Activated T-cell treated with anti-CD3 and anti-CD28 coated beads, Interleukin-2, amount 50 U/mL, for 1 hour (primary cell): Measurements from ENCODE around the gene PC.

Experiments
- DNase-seq: peaks from one replicate; pipeline ENCODE4 v3.0.0-alpha.2; 2020

The PC gene

DNA sequence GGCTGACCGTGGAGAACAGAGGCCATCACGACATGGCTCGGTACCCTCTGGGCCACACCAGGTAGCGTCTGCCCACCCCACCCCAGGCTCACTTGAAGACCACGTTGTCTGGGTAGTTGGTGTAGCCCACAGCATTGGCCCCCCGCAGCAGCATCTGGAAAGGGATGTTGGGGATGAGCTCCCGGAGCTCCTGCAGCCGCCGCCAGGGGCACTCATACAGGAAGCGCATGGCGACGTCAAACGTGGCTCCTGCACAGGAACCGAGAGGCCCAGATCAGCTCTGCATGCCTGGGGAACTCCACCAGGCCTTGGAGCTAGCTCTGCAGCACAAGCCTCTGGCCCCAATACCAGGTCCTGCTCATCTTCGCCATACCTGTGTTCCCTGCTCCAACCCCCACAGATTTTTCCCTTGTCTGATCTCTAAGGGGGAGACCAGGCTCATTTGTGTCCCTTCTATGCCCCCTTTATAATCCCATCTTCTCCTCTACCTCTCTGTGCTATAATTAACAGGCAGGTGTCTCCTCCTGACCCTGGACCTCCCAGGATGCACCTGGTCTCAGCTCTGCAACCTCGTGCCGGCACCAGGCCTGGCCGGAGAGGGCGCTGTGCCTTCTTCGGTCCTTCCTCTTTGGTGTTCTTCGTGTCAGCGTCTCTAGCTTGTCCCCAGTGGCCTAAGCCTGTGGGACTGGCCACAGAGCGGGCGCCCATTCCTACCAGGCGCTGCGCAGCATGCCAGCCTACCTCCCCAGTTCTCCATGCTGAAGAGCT, 106.3 kb downstream of the PC start:
- DNase-seq, result no peak

DNA sequence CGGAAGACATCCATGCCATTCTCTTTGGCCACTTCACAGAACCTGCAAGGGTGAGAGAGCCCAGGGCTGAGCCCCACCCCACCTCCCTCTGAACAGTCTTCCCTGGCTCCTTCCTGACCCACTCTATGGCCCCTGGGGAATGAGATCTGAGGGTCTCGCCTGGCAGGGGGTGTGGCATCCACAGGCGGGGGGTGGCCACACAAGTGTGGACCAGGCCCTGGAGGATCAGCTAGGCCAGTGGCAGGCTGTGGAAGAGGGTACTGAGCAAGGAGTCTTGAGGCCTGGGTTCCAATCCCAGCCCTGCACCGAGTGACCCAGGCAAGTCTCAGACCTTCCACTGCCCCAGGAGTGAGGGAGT, 107.0 kb downstream of the PC start:
- DNase-seq, result no peak

DNA sequence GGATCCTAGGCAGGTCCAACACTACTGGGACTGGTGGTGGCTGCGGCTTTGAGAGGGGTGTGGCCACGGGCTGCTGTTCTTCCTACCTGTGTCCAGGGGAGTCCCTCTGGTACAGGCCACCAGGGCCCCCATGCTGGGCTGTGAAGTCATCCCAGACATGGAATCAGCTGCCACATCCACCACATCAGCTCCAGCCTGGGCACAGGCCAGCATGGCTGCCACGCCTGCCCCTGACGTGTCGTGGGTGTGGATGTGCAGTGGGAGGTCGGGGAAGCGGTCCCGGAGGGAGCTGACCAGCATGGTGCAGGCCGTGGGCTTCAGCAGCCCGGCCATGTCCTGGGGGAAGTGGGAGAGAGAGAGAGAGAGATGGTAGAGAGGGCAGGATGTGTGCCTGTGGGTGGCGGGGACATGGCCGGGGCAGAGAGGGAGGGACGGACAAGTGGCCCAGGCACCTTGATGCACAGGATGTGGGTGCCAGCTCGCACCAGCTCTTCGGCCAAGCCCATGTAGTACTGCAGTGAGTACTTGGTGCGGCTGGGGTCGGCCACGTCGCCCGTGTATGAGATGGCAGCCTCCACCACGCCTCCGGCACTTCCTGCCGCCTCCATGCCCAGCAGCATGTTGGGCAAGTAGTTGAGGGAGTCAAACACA, 107.5 kb downstream of the PC start:
- DNase-seq, result no peak

DNA sequence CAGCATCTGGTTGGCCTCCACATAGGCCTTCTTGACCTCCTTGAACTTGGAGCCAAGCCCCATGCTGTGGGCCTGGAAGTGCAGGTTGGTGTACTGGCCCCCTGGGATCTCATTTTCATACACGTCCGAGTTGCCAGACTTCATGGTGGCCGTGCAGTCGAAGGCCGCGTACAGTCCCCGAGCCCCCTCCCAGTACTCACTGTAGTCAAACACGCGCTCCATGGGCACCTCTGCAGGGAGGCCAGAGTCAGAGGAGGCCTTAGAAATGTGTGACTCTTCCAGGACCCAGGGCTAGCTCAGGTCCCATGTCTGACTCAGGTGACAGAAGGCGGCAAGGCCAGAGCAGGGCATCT, 108.0 kb downstream of the PC start:
- no peak for DNase-seq

DNA sequence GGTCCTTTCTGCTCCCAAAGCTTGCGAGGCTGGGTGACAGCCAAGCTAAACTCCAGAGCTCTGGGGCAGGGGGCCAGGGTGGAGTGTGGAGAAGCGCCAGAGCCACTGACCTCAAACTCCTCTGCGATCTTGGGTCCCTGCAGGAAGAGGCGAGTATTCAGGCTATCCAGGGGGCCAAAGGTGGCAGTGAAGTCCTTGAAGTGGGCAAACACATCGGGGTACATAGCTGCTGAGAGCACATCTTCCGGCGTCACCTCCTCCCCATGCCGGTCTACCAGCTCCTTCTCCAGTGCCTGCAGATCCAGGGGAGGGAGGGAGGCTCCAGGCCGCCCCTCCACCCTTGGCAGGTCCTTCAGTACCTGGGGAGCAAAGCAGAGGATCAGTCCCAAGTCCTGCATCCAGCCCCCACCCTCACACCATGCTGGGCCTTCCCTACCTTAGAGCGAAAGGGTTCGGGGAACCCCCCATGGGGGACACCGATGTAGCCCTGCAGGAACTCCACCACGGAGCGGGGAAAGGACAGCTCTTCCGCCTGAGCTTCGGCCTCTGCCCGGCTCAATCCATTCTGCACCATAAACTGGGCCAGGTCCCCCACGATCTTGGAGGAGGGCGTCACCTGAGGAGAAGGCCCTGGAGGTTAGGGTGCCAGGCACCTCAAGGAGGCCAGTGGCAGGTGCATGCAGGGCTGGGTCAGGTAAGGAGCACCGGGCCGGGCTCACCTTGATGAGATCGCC, 108.5 kb downstream of the PC start:
- DNase-seq, result no peak

DNA sequence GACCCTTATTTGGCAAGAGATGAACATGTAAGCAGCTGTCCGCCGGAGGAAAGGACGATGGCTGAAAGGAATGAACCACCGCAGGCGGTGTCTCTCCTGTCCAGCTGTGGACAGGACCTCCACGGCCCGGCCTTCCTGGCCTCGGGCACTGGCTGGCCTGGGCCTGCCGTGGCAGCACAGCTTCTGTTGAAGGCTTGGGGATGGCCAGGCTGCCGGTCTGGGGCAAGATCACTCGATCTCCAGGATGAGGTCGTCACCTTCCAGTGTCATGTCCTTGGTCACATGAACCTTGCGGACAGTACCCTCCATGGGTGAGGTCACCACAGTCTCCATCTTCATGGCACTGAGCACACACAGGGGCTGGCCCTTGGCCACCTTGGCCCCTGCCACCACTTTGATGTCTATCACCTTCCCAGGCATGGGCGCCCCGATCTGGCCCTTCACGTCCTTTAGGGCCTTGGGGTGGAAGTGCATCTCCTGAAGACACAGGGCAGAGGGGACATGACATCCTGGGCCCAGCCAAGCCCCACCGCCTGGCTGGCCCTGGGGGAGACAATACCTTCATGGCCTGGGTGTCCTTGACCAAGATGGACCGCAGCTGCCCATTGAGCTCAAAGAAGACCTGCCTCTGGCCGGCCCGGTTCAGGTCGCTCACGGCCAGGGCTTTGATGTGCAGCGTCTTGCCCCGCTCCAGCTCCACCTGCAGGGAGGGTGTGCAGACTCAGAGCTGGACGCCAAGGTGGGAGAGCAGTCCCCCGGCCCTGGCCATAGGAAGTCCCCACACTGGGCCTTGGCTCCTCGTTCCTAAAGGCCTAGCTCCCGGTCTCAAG, 109.3 kb downstream of the PC start:
- DNase-seq, result peak; percentile 17

DNA sequence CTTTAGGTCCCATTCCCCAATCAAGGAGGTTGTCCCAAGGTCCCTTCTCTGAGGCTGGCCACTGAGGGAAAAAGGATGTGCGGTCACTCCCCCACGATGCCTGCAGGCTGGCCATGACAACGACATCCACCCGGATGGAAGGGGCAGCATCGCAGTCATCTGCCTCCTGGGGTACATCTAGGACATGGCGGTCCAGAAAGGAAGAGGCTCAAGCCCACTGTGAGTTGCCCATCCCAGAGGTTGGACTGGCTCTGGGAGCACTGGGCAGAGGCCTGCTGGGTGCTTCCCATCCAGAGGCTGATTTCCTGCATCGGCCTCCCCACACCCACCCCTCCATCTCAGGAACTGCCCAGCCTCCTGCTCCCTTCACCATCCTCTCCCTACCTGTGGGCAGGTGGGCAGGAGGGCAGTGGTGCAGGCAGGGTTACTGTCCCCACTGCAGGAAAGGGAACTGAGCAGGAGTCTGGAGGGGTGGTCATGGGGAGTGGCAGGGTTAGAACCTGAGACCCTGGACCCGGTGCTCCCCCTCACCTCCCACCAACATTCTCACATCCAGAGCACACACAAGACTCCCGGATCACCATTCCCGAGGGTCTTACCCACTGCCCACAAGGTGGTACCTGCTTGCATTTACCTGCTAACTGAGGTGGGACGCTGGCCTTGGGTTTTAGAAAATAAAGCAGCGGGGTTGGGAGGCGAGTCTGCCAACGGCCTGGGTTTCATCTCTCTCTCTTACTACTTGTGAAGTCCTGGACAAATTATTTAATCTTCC, 110.5 kb downstream of the PC start:
- peak; percentile 12 for DNase-seq

DNA sequence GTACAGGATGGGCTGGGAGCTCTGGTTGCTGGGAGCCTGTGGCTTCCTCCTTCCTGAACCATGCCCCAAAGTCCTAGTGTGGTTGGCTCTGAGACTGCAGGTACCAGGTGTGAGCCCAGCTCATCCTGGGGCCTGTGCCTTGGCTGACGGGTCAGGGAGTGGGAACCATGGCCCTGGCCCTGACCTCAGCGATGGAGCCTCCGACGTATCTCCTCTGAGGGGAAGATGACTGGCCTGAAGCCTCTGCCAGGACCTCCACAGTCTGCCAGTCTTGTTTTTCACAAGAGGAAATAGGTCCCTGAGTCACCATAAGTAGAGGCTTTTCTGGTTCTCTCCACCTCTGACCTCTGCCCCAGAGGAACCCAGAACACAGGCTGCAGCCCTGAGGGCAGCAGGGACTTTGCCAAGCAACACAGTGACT, 111.5 kb downstream of the PC start:
- peak; percentile 13 for DNase-seq

DNA sequence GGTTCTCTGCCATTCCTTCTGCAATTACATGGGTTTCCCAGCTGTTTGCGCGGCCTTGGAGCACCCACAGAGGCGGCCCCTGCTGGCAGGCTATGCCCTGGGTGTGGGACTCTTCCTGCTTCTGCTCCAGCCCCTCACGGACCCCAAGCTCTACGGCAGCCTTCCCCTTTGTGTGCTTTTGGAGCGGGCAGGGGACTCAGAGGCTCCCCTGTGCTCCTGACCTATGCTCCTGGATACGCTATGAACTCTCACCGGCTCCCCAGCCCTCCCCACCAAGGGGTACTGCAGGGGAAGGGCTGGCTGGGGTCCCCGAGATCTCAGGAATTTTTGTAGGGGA, 112.3 kb downstream of the PC start:
- DNase-seq, result no peak

DNA sequence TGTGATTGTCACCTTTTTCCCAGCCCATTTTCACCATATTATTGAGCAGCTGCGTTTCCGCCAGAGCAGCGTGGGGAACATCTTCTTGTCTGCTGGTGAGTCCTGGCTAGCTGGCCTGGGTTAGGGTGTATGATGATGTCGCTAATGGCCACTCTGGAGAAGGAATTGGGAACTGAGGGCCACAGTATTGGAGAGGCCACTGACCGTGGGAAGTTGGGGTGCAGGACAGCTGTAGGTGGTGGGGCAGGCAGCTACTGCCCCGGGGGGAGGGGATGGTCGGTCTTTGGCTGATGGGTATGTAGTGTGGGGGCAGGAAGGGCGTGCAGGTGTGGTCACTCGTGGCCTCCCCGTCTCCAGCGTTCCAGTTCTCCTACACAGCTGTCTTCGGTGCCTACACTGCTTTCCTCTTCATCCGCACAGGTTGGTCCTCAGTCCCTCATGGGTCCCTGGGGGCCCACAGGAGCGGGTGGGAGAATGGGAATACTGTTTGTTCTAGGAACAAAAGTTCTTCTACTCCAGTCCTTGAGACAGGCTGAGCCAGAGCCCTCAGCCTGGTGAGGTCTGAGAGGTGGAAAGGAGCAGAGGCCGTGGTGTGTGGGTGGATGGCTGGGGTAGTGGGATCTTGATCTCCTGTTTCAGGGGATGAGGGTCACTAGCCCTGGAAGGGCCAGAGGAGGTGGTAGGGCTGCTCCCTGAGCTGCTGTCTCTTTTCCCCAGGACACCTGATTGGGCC, 112.9 kb downstream of the PC start:
- no peak for DNase-seq

DNA sequence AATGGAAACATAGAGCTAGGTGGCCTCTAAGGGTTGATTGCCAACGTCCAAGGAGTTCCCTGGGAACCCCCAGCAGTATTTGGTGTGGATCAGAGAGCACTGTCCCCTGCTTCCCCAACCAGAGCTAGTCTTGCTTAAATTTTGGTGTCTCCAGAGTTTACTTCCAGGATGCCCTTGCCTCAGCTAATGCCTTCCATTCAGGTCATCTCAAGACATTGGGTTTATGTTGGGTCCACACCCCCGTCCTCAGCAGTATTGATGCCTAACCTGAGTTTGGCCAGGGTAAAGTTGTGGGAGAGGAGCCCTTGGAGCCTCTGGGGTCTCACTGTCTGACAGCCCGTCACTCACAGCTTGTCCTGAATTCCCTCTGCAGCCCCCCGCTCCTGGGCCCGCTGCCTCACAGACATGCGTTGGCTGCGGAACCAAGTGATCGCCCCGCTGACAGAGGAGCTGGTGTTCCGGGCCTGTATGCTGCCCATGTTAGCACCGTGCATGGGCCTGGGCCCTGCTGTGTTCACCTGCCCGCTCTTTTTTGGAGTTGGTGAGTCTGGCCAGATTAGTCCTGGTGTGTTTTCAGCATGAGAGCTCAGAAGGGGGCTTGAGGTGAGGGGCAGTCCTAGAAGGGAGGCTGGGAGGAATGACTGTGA, 113.6 kb downstream of the PC start:
- no peak for DNase-seq

DNA sequence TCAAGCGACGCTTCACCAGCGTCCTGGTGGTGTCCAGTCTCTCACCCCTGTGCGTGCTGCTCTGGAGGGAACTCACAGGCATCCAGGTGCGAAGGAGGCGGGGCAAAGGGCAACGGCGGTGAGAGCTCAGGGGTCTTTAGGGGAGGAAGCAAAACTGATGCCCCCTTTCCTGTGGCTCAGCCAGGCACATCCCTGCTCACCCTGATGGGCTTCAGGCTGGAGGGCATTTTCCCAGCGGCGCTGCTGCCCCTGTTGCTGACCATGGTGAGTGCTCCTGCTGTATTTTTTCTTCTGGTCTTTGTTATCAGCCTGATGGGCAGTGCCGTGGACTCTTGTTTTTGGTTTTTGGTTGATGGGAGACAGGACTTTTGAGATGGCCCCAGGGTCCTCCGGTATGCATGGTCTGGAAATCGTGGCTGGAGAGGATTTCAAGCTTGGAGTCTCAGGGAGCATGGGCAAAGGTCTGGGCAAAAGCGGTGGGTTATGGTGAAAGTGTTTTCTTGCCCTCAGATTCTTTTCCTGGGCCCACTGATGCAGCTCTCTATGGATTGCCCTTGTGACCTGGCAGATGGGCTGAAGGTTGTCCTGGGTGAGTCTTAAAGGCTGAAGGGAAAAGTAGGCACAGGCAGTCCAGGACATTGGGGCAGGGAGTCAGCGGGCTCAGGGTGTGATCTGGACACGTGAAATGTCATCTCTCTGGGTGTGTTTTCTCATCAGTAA, 114.2 kb downstream of the PC start:
- no peak for DNase-seq

DNA sequence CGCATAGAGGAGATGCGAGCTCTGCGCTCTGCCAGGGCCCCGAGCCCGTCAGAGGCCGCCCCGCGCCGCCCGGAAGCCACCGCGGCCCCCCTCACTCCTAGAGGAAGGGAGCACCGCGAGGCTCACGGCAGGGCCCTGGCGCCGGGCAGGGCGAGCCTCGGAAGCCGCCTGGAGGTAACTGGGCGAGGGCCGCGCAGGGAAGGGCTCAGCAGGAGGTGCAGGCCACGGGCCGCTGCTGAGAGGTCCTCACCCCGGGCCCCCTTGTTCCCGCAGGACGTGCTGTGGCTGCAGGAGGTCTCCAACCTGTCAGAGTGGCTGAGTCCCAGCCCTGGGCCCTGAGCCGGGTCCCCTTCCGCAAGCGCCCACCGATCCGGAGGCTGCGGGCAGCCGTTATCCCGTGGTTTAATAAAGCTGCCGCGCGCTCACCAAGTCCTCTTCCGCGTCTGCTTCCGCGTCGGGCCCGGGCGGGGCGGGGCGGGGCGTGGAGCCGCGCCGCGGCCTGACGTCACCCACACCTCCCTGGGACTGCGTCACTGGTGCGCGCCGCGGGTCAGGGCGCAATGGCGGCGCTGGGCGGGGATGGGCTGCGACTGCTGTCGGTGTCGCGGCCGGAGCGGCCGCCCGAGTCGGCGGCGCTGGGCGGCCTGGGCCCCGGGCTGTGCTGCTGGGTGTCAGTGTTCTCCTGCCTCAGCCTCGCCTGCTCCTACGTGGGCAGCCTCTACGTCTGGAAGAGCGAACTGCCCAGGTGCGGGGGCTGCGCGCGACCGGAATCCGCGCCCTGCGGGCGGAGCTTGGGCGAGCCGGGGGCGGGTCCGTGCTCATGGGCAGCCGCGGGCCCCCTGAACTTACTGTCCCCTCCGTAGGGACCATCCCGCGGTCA, 115.0 kb downstream of the PC start, which contains the start of gene RCE1:
TSS of gene RCE1 (plus strand) at position 546 of the 880 bp plus-strand sequence. CDS start at position 561, 15 bp downstream.
- DNase-seq, result peak; percentile 93

DNA sequence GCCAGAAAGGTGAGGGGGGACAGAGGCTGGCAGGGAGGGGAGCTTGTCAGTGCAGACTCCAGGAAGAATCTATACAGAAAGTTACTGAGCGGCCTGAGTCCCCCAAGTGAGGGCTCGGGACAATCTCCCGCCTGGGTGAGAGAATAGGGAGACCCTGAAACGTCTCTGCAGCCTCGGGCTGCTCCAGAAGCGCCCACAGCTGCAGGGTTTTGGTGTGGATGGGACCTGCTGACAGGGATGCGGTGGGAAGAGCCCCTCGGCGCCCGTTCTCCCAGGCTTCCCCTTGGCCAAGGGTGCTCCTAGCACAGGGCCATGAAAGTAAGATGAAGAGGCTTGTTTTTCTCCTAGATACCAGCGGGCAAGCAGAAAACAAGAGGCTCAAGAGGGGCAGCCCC, 115.7 kb downstream of the PC start:
- no peak for DNase-seq

DNA sequence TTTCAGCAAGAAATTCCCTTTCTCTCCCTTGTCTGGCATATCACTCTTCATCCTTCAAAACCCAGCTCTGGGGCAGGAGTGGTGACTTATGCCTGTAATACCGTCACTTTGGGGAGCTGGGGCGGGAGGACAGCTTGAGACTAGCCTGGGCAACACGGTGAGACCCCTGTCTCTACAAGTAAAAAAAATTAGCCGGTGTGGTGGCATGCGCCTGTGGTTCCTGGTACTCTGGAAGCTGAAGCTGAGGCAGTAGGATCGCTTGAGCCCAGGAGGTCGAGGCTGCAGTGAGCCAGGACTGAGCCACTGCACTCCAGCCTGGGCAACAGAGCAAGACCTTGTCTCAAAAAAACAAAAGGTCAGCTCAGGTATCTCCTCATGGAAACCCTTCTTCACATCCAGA, 116.3 kb downstream of the PC start:
- no peak for DNase-seq

DNA sequence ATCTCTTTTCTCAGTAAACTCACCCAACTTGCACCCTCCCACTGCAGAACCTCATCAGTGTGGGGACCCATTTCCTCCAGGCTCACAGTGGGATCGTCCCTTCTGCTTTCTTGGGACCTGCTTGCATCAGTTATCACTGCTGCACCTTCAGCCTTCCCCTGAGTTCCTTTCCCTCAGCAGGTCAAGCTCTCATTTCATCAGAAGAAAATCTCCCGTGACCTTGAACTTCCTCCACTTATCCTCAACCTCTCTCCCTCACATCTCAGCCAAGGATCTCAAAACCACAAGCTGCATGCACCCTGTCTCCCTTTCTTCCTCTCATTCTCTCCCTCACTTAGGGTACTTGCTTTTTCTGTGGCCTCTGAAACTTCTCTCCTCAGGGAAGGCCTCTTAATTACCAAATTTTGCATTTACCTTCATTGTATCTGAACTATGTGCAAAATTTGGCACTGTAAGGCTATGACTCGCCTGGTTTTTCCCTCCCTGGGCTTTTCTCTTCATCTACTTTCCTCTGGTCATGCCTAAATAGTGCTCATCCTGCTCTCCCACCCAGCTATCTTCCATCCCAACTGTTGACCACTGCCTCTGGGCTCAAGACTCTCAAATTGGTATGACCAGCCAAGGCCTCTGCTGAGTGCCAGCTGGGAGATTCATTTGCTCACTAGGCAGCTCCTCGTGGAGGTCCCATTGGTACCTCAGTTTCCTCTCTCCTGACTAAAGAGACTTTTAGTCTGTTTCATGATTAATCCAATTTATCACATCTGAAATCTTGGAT, 117.7 kb downstream of the PC start:
- DNase-seq, result no peak

DNA sequence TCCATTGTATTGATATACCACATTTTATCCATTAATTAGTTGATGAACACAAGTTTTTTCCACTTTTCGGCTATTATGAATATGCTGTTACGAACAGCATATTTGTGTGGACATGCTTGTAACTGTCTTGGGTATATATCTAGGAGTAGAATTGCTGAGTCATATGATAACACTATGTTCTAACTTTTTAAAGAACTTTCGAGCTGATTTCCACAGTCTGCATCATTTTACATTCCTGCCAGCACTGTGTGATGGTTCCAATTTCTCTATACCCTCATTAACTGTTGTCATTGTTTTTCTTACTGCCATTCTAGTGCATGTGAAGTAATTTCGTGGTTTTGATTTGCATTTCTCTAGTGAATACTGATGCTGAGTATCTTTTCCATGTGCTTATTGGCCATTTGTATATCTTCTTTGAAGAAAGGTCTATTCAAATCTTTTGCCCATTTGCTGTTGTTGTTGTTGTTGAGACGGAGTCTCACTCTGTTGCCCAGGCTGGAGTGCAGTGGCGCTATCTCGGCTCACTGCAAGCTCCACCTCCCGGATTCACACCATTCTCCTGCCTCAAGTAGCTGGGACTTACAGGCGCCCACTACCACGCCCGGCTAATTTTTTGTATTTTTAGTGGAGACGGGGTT, 122.3 kb downstream of the PC start:
- DNase-seq, result no peak

DNA sequence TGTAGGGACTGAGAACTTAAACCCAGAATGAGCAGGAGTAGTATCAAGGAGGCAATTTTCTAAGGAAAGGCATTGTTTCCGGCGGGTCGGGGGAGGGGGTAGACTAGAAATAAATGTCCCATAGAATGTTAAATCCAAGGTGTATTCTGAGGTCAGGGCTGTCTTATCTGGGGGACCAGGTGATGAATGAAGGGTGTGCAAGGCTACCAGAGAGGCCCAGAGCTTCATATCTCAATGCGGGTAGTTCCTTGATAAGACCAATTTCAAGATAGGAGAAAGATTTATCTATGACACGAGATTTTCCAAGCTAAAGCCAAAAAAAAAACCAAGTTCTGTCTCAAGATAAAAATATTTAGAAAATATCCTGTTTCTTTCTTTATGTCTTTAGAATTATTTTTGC, 123.2 kb downstream of the PC start:
- no peak for DNase-seq
